HEK293 (cell line): ENCODE data around the gene SEPTIN12.

Experiments
- CTCF ChIA-PET: fragments of 350-600 bp; formaldehyde crosslinking; extraction: SDS; loops from one replicate; lab custom pipeline; 2021; ENCODE audit warnings: antibody characterized with exemption; lab: Yijun Ruan, JAX
- POLR2A ChIA-PET: fragments of 300-600 bp; formaldehyde crosslinking; extraction: SDS; loops from one replicate; lab custom pipeline; 2020; ENCODE audit warnings: antibody characterized with exemption, inconsistent platforms; lab: Yijun Ruan, JAX
- H3K27ac ChIP-seq: fragments of 200-500 bp; sonication (Bioruptor generic); 2 replicates; pipeline ENCODE4 v1.5.1; 2014; ENCODE audit warnings: low read depth, low read length, control low read depth, inconsistent platforms; ENCODE audit errors: extremely low read depth
- H3K36me3 ChIP-seq, 2 experiments: fragments of 200-500 bp in 1 of 2; sonication (Bioruptor generic) in 1 of 2; 1 replicate in 1 of 2; 2 replicates in 1 of 2; pipeline ENCODE4 v1.5.1; 2014 to 2017; ENCODE audit warnings: inconsistent platforms in 2 of 2, low read length in 2 of 2; ENCODE audit not compliant: control insufficient read depth in 2 of 2, insufficient read depth in 1 of 2
- H3K4me1 ChIP-seq: fragments of 200-500 bp; sonication (Bioruptor generic); 2 replicates; pipeline ENCODE4 v1.5.1; 2014; ENCODE audit warnings: mild to moderate bottlenecking, low read length, inconsistent platforms; ENCODE audit not compliant: control insufficient read depth, insufficient read depth
- H3K4me3 ChIP-seq: 2 replicates; pipeline ENCODE4 v1.5.1; 2011; ENCODE audit warnings: low read depth, mild to moderate bottlenecking, control low read depth, low read length, moderate library complexity
- H3K9me3 ChIP-seq: fragments of 200-500 bp; sonication (Bioruptor generic); 2 replicates; pipeline ENCODE4 v1.5.1; 2014; ENCODE audit warnings: low read depth, low read length, inconsistent platforms; ENCODE audit not compliant: control insufficient read depth, insufficient read depth
- ATF2 ChIP-seq: fragments of 450-650 bp; formaldehyde crosslinking; IDR thresholded peaks from 2 replicates; pipeline ENCODE4 v1.5.1; 2016; ENCODE audit warnings: missing biosample characterization, missing genetic modification characterization, low read depth
- GLI2 ChIP-seq: fragments of 450-650 bp; formaldehyde crosslinking; IDR thresholded peaks from 2 replicates; pipeline ENCODE4; 2017; ENCODE audit warnings: missing biosample characterization, missing genetic modification characterization, low read depth, borderline replicate concordance
- GLI4 ChIP-seq: fragments of 450-650 bp; formaldehyde crosslinking; IDR thresholded peaks from 2 replicates; pipeline ENCODE4 v1.5.1; 2016; ENCODE audit warnings: missing biosample characterization, missing genetic modification characterization
- HOXD13 ChIP-seq: sonication (generic); formaldehyde crosslinking; IDR thresholded peaks from 2 replicates; pipeline ENCODE4 v1.8.0; 2022; ENCODE audit warnings: missing genetic modification reagents, borderline replicate concordance
- KLF1 ChIP-seq: fragments of 450-650 bp; formaldehyde crosslinking; IDR thresholded peaks from 2 replicates; pipeline ENCODE4 v1.5.1; 2016; ENCODE audit warnings: missing biosample characterization, missing genetic modification characterization
- MYNN ChIP-seq: fragments of 450-650 bp; formaldehyde crosslinking; IDR thresholded peaks from 2 replicates; pipeline ENCODE4 v1.5.1; 2016; ENCODE audit warnings: missing biosample characterization, missing genetic modification characterization, borderline replicate concordance
- RBAK ChIP-seq: fragments of 450-650 bp; formaldehyde crosslinking; IDR thresholded peaks from 2 replicates; pipeline ENCODE4 v1.5.1; 2016; ENCODE audit warnings: missing biosample characterization, missing genetic modification characterization
- SALL2 ChIP-seq: fragments of 450-650 bp; formaldehyde crosslinking; IDR thresholded peaks from 2 replicates; pipeline ENCODE4 v1.5.0; 2017; ENCODE audit warnings: missing biosample characterization, mild to moderate bottlenecking, missing genetic modification characterization, borderline replicate concordance
- SP3 ChIP-seq: fragments of 450-650 bp; formaldehyde crosslinking; IDR thresholded peaks from 2 replicates; pipeline ENCODE4 v1.5.1; 2016; ENCODE audit warnings: missing biosample characterization, missing genetic modification characterization
- WT1 ChIP-seq: fragments of 450-650 bp; formaldehyde crosslinking; IDR thresholded peaks from 2 replicates; pipeline ENCODE4 v1.5.1; 2016; ENCODE audit warnings: missing biosample characterization, missing genetic modification characterization
- ZBTB20 ChIP-seq: fragments of 450-650 bp; formaldehyde crosslinking; IDR thresholded peaks from 2 replicates; pipeline ENCODE4 v1.5.1; 2016; ENCODE audit warnings: missing biosample characterization, missing genetic modification characterization
- ZNF155 ChIP-seq: fragments of 450-650 bp; formaldehyde crosslinking; IDR thresholded peaks from 2 replicates; pipeline ENCODE4 v1.5.1; 2016; ENCODE audit warnings: missing biosample characterization, missing genetic modification characterization
- ZNF202 ChIP-seq: fragments of 450-650 bp; formaldehyde crosslinking; IDR thresholded peaks from 2 replicates; pipeline ENCODE4 v1.5.1; 2016; ENCODE audit warnings: missing biosample characterization, missing genetic modification characterization, borderline replicate concordance
- ZNF239 ChIP-seq: fragments of 450-650 bp; formaldehyde crosslinking; IDR thresholded peaks from 2 replicates; pipeline ENCODE4 v1.5.1; 2016; ENCODE audit warnings: missing biosample characterization, missing genetic modification characterization
- ZNF24 ChIP-seq: fragments of 450-650 bp; formaldehyde crosslinking; IDR thresholded peaks from 2 replicates; pipeline ENCODE4 v1.5.1; 2016; ENCODE audit warnings: missing biosample characterization, missing genetic modification characterization
- ZNF266 ChIP-seq: fragments of 450-650 bp; formaldehyde crosslinking; IDR thresholded peaks from 2 replicates; pipeline ENCODE4 v1.5.1; 2016; ENCODE audit warnings: missing biosample characterization, missing genetic modification characterization, low read depth
- ZNF433 ChIP-seq: fragments of 450-650 bp; formaldehyde crosslinking; IDR thresholded peaks from 2 replicates; pipeline ENCODE4 v1.5.1; 2016; ENCODE audit warnings: missing biosample characterization, missing genetic modification characterization, low read depth
- ZNF530 ChIP-seq: fragments of 450-650 bp; formaldehyde crosslinking; IDR thresholded peaks from 2 replicates; pipeline ENCODE4 v1.5.1; 2016; ENCODE audit warnings: low read depth, missing biosample characterization, missing genetic modification characterization
- ZNF544 ChIP-seq: fragments of 450-650 bp; formaldehyde crosslinking; IDR thresholded peaks from 2 replicates; pipeline ENCODE4 v1.5.0; 2017; ENCODE audit warnings: missing biosample characterization, missing genetic modification characterization
- ZNF548 ChIP-seq: fragments of 450-650 bp; formaldehyde crosslinking; IDR thresholded peaks from 2 replicates; pipeline ENCODE4 v1.5.1; 2016; ENCODE audit warnings: missing biosample characterization, missing genetic modification characterization
- ZNF571 ChIP-seq: fragments of 450-650 bp; formaldehyde crosslinking; IDR thresholded peaks from 2 replicates; pipeline ENCODE4 v1.5.0; 2017; ENCODE audit warnings: missing biosample characterization, missing genetic modification characterization
- ZNF600 ChIP-seq: fragments of 450-650 bp; formaldehyde crosslinking; IDR thresholded peaks from 2 replicates; pipeline ENCODE4 v1.5.1; 2016; ENCODE audit warnings: missing biosample characterization, missing genetic modification characterization
- ZNF677 ChIP-seq: fragments of 450-650 bp; IDR thresholded peaks from 2 replicates; pipeline ENCODE4 v1.5.0; 2018; ENCODE audit warnings: missing biosample characterization, mild to moderate bottlenecking, missing genetic modification characterization, moderate library complexity
- TF ChIP-seq, protein P1 (sequence below): IDR thresholded peaks from 2 replicates; pipeline ENCODE4 v1.6.1; 2011; ENCODE audit warnings: mild to moderate bottlenecking, low read depth, low read length, borderline replicate concordance
- TF ChIP-seq, protein P2 (sequence below): fragments of 450-650 bp; formaldehyde crosslinking; IDR thresholded peaks from 2 replicates; pipeline ENCODE4 v1.5.1; 2017; ENCODE audit warnings: missing biosample characterization, missing genetic modification characterization
- TF ChIP-seq, protein P3 (sequence below): fragments of 450-650 bp; formaldehyde crosslinking; IDR thresholded peaks from 2 replicates; pipeline ENCODE4 v1.5.1; 2016; ENCODE audit warnings: missing biosample characterization, missing genetic modification characterization
- TF ChIP-seq, protein P4 (sequence below): fragments of 450-650 bp; formaldehyde crosslinking; conservative IDR thresholded peaks from 2 replicates; pipeline ENCODE4 v1.5.1; 2016; ENCODE audit warnings: low read depth, missing biosample characterization, missing genetic modification characterization

Gene SEPTIN12

DNA sequence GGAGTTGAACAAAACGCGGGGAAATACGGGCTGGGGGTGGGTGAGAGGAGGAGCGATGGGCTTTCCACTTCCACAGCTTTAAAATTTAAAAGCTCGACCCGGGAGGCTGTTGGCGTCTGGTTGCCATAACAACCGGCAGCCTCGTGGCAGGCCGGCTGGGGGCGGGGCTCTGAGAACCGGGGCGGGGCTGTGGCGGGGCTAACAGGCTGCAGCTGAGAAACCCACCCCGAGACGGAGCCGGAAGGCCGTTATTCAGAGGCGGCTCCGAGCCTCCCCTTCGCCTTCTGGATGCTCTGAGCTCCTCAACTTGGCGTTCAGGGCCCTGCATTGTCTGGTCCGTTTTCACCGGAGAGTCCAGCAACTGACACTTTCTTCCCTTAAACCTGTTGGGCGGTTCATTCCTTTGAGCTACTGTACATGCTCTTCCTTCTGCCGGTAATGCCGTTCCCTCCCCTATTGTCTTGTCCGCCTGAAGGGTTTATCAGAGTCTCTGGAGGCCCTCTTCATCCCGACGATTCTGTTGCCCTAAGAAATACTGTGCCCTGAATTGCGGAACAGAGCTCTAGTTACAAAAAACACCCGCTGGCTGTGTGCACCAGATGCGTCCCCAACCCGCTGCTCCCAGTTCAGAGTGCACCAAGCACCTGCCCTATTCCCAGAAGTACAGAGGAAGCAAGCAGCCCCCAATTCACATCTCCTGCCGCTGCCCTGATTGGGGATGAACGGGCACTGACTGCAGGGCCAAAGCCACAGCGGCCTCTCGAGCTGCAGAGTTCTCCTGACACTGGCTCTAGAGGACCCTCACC is 53.2 kb downstream of the SEPTIN12 start (continued):
- TF ChIP-seq ZNF530 (tag by site-specific recombination): no peak
- TF ChIP-seq MYNN (tag by site-specific recombination): peak; percentile 92
- peak; percentile 84; the same call in 1 of the 2 replicates for TF ChIP-seq GLI4 (tag by site-specific recombination)

- H3K4me3 ChIP-seq: peak within 1 kb of the TSS; percentile 94
- no peaks in the 10 kb centered on the region for H3K4me1 ChIP-seq
- H3K36me3 ChIP-seq: peaks cover 3 to 24% of the 10 kb centered on the region in 2 experiments; a peak in 2 of 3 replicates
- H3K9me3 ChIP-seq: no peaks in the 10 kb centered on the region
- ChIA-PET CTCF (interaction anchor here (0.5 to 1.7 kb wide), 3 partner anchors 61 to 238 kb away, joined by 3 to 10 read pairs (median 3); no protein-coding TSS in a partner anchor), POLR2A (interaction anchor here (0.6 to 3.0 kb wide), 27 partner anchors 11 to 421 kb away, joined by 3 to 43 read pairs (median 4); partner anchors contain the start of genes GLYR1, MGRN1, NUDT16L1 and ROGDI)
- peak within 1 kb of the TSS; percentile 91 for H3K27ac ChIP-seq
- TF ChIP-seq ZNF530 (tag by site-specific recombination) (no peak), ZNF155 (tag by site-specific recombination) (no peak), ZNF266 (no peak), GLI2 (no peak), ZNF544 (tag by site-specific recombination) (no peak), WT1 (no peak), ZNF24 (tag by site-specific recombination) (no peak), ZNF600 (tag by site-specific recombination) (no peak), ZNF677 (tag by site-specific recombination) (no peak), RBAK (tag by site-specific recombination) (no peak), ZNF202 (tag by site-specific recombination) (no peak), KLF1 (tag by site-specific recombination) (peak; percentile 85), ATF2 (tag by site-specific recombination) (no peak), ZNF548 (tag by site-specific recombination) (no peak), ZNF239 (tag by site-specific recombination) (no peak), ZBTB20 (tag by site-specific recombination) (peak; percentile 98), HOXD13 (CRISPR knock-in tag) (no peak), ZNF571 (tag by site-specific recombination) (no peak), SALL2 (tag by site-specific recombination) (no peak), SP3 (tag by site-specific recombination) (peak; percentile 96), ZNF433 (tag by site-specific recombination) (no peak)
- TF ChIP-seq, protein P1, sequence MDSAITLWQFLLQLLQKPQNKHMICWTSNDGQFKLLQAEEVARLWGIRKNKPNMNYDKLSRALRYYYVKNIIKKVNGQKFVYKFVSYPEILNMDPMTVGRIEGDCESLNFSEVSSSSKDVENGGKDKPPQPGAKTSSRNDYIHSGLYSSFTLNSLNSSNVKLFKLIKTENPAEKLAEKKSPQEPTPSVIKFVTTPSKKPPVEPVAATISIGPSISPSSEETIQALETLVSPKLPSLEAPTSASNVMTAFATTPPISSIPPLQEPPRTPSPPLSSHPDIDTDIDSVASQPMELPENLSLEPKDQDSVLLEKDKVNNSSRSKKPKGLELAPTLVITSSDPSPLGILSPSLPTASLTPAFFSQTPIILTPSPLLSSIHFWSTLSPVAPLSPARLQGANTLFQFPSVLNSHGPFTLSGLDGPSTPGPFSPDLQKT: no peak
- TF ChIP-seq, protein P2, sequence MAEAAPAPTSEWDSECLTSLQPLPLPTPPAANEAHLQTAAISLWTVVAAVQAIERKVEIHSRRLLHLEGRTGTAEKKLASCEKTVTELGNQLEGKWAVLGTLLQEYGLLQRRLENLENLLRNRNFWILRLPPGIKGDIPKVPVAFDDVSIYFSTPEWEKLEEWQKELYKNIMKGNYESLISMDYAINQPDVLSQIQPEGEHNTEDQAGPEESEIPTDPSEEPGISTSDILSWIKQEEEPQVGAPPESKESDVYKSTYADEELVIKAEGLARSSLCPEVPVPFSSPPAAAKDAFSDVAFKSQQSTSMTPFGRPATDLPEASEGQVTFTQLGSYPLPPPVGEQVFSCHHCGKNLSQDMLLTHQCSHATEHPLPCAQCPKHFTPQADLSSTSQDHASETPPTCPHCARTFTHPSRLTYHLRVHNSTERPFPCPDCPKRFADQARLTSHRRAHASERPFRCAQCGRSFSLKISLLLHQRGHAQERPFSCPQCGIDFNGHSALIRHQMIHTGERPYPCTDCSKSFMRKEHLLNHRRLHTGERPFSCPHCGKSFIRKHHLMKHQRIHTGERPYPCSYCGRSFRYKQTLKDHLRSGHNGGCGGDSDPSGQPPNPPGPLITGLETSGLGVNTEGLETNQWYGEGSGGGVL: peak; percentile 78
- TF ChIP-seq, protein P3, sequence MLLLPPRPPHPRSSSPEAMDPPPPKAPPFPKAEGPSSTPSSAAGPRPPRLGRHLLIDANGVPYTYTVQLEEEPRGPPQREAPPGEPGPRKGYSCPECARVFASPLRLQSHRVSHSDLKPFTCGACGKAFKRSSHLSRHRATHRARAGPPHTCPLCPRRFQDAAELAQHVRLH (tag by site-specific recombination): no peak
- TF ChIP-seq, protein P4, sequence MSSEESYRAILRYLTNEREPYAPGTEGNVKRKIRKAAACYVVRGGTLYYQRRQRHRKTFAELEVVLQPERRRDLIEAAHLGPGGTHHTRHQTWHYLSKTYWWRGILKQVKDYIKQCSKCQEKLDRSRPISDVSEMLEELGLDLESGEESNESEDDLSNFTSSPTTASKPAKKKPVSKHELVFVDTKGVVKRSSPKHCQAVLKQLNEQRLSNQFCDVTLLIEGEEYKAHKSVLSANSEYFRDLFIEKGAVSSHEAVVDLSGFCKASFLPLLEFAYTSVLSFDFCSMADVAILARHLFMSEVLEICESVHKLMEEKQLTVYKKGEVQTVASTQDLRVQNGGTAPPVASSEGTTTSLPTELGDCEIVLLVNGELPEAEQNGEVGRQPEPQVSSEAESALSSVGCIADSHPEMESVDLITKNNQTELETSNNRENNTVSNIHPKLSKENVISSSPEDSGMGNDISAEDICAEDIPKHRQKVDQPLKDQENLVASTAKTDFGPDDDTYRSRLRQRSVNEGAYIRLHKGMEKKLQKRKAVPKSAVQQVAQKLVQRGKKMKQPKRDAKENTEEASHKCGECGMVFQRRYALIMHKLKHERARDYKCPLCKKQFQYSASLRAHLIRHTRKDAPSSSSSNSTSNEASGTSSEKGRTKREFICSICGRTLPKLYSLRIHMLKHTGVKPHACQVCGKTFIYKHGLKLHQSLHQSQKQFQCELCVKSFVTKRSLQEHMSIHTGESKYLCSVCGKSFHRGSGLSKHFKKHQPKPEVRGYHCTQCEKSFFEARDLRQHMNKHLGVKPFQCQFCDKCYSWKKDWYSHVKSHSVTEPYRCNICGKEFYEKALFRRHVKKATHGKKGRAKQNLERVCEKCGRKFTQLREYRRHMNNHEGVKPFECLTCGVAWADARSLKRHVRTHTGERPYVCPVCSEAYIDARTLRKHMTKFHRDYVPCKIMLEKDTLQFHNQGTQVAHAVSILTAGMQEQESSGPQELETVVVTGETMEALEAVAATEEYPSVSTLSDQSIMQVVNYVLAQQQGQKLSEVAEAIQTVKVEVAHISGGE (tag by site-specific recombination): peak; percentile 97
These were observed 53.9 kb downstream of the SEPTIN12 start, which contains the start of the genes ANKS3 and DNAAF8 for GRCh38 chr16:4734063-4734729. Gene ANKS3 (minus strand): TSS chr16:4734271. CDS start chr16:4730149, 4,122 bp downstream. Gene DNAAF8 (plus strand): TSS chr16:4734537. CDS start chr16:4736515, 1,978 bp downstream.
